GM12875 (cell line): Measurements from ENCODE around the gene PLIN4.

Source experiments
- H3K4me3 ChIP-seq: one replicate; pipeline ENCODE4 v1.5.1; 2011; ENCODE audit warnings: low read depth, low read length, control low read depth
- CTCF ChIP-seq: IDR thresholded peaks from 2 replicates; pipeline ENCODE4 v1.5.1; 2011; ENCODE audit warnings: low read depth, mild to moderate bottlenecking, control low read depth, inconsistent platforms, low read length, moderate library complexity, borderline replicate concordance; ENCODE audit not compliant: insufficient read depth

The PLIN4 gene

GRCh38 chr19:4516199-4516938 lies 1.9 kb downstream of the PLIN4 start:
- no peak for TF ChIP-seq CTCF
- no peak overlapping the region for H3K4me3 ChIP-seq

- no peak for TF ChIP-seq CTCF
- H3K4me3 ChIP-seq: no peak overlapping the region
Observed at GRCh38 chr19:4515732-4516131, 2.6 kb downstream of the PLIN4 start.

GRCh38 chr19:4513248-4513647 lies 5.0 kb downstream of the PLIN4 start:
- TF ChIP-seq CTCF: no peak
- H3K4me3 ChIP-seq: no peak overlapping the region

GRCh38 chr19:4512070-4512469 lies 6.2 kb downstream of the PLIN4 start:
- TF ChIP-seq CTCF: no peak
- H3K4me3 ChIP-seq: no peak overlapping the region

- no peak overlapping the region for H3K4me3 ChIP-seq
- no peak for TF ChIP-seq CTCF
Observed at GRCh38 chr19:4511300-4512054, 6.8 kb downstream of the PLIN4 start.

GRCh38 chr19:4510435-4511255 lies 7.6 kb downstream of the PLIN4 start:
- no peak overlapping the region for H3K4me3 ChIP-seq
- no peak for TF ChIP-seq CTCF
